Transverse colon (tissue), 3 donors: ENCODE data around the gene RAB27A.

Experiments
- POLR2A ChIP-seq: fragments of 450-650 bp; IDR thresholded peaks from one replicate; pipeline ENCODE4 v1.6.1; 2016; ENCODE audit warnings: antibody characterized with exemption, mild to moderate bottlenecking, moderate library complexity
- TF ChIP-seq, protein P1 (sequence below), 5 experiments: fragments of 200-600 bp in 3 of 5; fragments of 450-650 bp in 2 of 5; sonication (generic) in 3 of 5; IDR thresholded peaks; 1 replicate in 2 of 5; 2 replicates in 3 of 5; pipeline ENCODE4 v1.5.1; 2016 to 2017; ENCODE audit warnings: antibody characterized with exemption in 5 of 5, inconsistent platforms in 3 of 5, mild to moderate bottlenecking in 2 of 5, moderate library complexity in 1 of 5

- TF ChIP-seq, protein P1, sequence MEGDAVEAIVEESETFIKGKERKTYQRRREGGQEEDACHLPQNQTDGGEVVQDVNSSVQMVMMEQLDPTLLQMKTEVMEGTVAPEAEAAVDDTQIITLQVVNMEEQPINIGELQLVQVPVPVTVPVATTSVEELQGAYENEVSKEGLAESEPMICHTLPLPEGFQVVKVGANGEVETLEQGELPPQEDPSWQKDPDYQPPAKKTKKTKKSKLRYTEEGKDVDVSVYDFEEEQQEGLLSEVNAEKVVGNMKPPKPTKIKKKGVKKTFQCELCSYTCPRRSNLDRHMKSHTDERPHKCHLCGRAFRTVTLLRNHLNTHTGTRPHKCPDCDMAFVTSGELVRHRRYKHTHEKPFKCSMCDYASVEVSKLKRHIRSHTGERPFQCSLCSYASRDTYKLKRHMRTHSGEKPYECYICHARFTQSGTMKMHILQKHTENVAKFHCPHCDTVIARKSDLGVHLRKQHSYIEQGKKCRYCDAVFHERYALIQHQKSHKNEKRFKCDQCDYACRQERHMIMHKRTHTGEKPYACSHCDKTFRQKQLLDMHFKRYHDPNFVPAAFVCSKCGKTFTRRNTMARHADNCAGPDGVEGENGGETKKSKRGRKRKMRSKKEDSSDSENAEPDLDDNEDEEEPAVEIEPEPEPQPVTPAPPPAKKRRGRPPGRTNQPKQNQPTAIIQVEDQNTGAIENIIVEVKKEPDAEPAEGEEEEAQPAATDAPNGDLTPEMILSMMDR (IDR thresholded peaks at IDR 0.05) = no peak
- no peak for TF ChIP-seq POLR2A
Measured at GRCh38 chr15:55170361-55170760, 119.3 kb downstream of the RAB27A start.
